ENCODE data around the gene METTL3.
"Not testable (repeated sequence)": the region's sequence is repeated elsewhere in the genome, so short reads cannot be mapped to it uniquely, and the experiment has no call there.

The METTL3 gene

GRCh38 chr14:21510735-21511657 is at the start of gene METTL3:
TSS of gene METTL3 (minus strand) at chr14:21511340. CDS start at chr14:21511223, 117 bp downstream.
- peak; percentile 96 to 99 (median 99) for DNase-seq

GRCh38 chr14:21558703-21559170 is 47.6 kb upstream of the METTL3 start:
- no peak for DNase-seq

- peak; percentile 88 to 91 (median 89) for DNase-seq
Measured at GRCh38 chr14:21557084-21557901, 46.2 kb upstream of the METTL3 start.

- peak in 2 of 3 donors; percentile 6 to 19 for DNase-seq
Measured at GRCh38 chr14:21556378-21557083, 45.4 kb upstream of the METTL3 start.

GRCh38 chr14:21553266-21553665 is 42.1 kb upstream of the METTL3 start:
- no peak for DNase-seq

- DNase-seq = not testable (repeated sequence)
Measured at GRCh38 chr14:21544588-21544987, 33.4 kb upstream of the METTL3 start.

- no peak for DNase-seq
Measured at GRCh38 chr14:21543963-21544362, 32.8 kb upstream of the METTL3 start.

GRCh38 chr14:21543521-21543960 is 32.4 kb upstream of the METTL3 start:
- DNase-seq = no peak

GRCh38 chr14:21541413-21542074 is 30.4 kb upstream of the METTL3 start:
- DNase-seq = no peak

GRCh38 chr14:21539189-21539940 is 28.2 kb upstream of the METTL3 start:
- no peak for DNase-seq

- no peak for DNase-seq
Measured at GRCh38 chr14:21537090-21537424, 25.9 kb upstream of the METTL3 start.

- DNase-seq = no peak
Measured at GRCh38 chr14:21536418-21537089, 25.4 kb upstream of the METTL3 start.

- DNase-seq = no peak
Measured at GRCh38 chr14:21535545-21536417, 24.6 kb upstream of the METTL3 start.

- DNase-seq = peak in 1 of 3 donors; percentile 4
Measured at GRCh38 chr14:21534576-21534975, 23.4 kb upstream of the METTL3 start.

GRCh38 chr14:21533294-21533693 is 22.2 kb upstream of the METTL3 start:
- no peak for DNase-seq

GRCh38 chr14:21529515-21529914 is 18.4 kb upstream of the METTL3 start:
- no peak for DNase-seq

- no peak for DNase-seq
Measured at GRCh38 chr14:21528381-21529348, 17.5 kb upstream of the METTL3 start.

- no peak for DNase-seq
Measured at GRCh38 chr14:21527318-21527679, 16.2 kb upstream of the METTL3 start.
